ENCODE measurements around the gene GNPTG. TPM values are rescaled to one million over a fixed set of nuclear protein-coding genes. Genes with fewer than 3 reads are reported as not detected.
A peak's percentile ranks its signal among the peaks of the same experiment; 100 is the strongest.

Gene GNPTG
- total RNA-seq, 1 donor from 2014 or later, result 55.6 TPM

- Mint-ChIP-seq H3K27me3 (no peaks in the 10 kb centered on the region), H3K4me1 (ENCODE audit: unreplicated experiment) (no peaks in the 10 kb centered on the region), H3K9me3 (no peaks in the 10 kb centered on the region), H3K36me3 (peaks cover 4% of the 10 kb centered on the region), H3K4me3 (peak within 1 kb of the TSS; percentile 99), H3K27ac (peak within 1 kb of the TSS; percentile 99)
- DNase-seq (ENCODE audit: extremely low spot score, unreplicated experiment), result peak; percentile 98
- TF ChIP-seq CTCF (conservative IDR thresholded peaks at IDR 0.05), result no peak
These were observed 42.5 kb upstream of the GNPTG start, which contains the start of gene UBE2I for GRCh38 chr16:1308977-1309885. Gene UBE2I, plus strand, starts transcription at chr16:1309636. Its CDS starts 4,395 bp downstream, at chr16:1314031.

- H3K4me1 Mint-ChIP-seq (ENCODE audit: unreplicated experiment), result no peaks in the 10 kb centered on the region
- H3K27me3 Mint-ChIP-seq, result no peaks in the 10 kb centered on the region
- no peak for DNase-seq (ENCODE audit: extremely low spot score, unreplicated experiment)
- peak overlapping the region; percentile 97 for H3K27ac Mint-ChIP-seq
- H3K4me3 Mint-ChIP-seq, result peak overlapping the region; percentile 99
- no peak for TF ChIP-seq CTCF (conservative IDR thresholded peaks at IDR 0.05)
- H3K9me3 Mint-ChIP-seq, result no peaks in the 10 kb centered on the region
- peaks cover 4% of the 10 kb centered on the region for H3K36me3 Mint-ChIP-seq
These were observed 41.6 kb upstream of the GNPTG start for GRCh38 chr16:1309888-1310831.

GRCh38 chr16:1310832-1311200 lies 40.9 kb upstream of the GNPTG start:
- DNase-seq (ENCODE audit: extremely low spot score, unreplicated experiment), result no peak
- peak overlapping the region; percentile 97 for H3K27ac Mint-ChIP-seq
- H3K36me3 Mint-ChIP-seq, result peaks cover 4% of the 10 kb centered on the region
- H3K4me1 Mint-ChIP-seq (ENCODE audit: unreplicated experiment), result no peaks in the 10 kb centered on the region
- H3K27me3 Mint-ChIP-seq, result no peaks in the 10 kb centered on the region
- TF ChIP-seq CTCF (conservative IDR thresholded peaks at IDR 0.05), result no peak
- no peaks in the 10 kb centered on the region for H3K9me3 Mint-ChIP-seq
- peak overlapping the region; percentile 99 for H3K4me3 Mint-ChIP-seq

GRCh38 chr16:1311212-1311737 lies 40.5 kb upstream of the GNPTG start:
- H3K27ac Mint-ChIP-seq, result peak overlapping the region; percentile 97
- H3K27me3 Mint-ChIP-seq, result no peaks in the 10 kb centered on the region
- H3K4me3 Mint-ChIP-seq, result peak overlapping the region; percentile 99
- no peaks in the 10 kb centered on the region for H3K9me3 Mint-ChIP-seq
- DNase-seq (ENCODE audit: extremely low spot score, unreplicated experiment), result no peak
- H3K36me3 Mint-ChIP-seq, result peaks cover 6% of the 10 kb centered on the region
- H3K4me1 Mint-ChIP-seq (ENCODE audit: unreplicated experiment), result no peaks in the 10 kb centered on the region
- no peak for TF ChIP-seq CTCF (conservative IDR thresholded peaks at IDR 0.05)

- Mint-ChIP-seq H3K4me3 (peak overlapping the region; percentile 99), H3K36me3 (peaks cover 7% of the 10 kb centered on the region), H3K9me3 (no peaks in the 10 kb centered on the region), H3K27me3 (no peaks in the 10 kb centered on the region), H3K4me1 (ENCODE audit: unreplicated experiment) (no peaks in the 10 kb centered on the region), H3K27ac (peak overlapping the region; percentile 97)
- DNase-seq (ENCODE audit: extremely low spot score, unreplicated experiment), result no peak
- TF ChIP-seq CTCF (conservative IDR thresholded peaks at IDR 0.05), result no peak
These were observed 39.8 kb upstream of the GNPTG start for GRCh38 chr16:1311738-1312466.

Measured in type B pancreatic cell (in vitro differentiated cells).